T47D (cell line): ENCODE data around the gene SRP9.
"Not testable (repeated sequence)": the region's sequence is repeated elsewhere in the genome, so short reads cannot be mapped to it uniquely, and the experiment has no call there.

Source experiments
- DNase-seq, 2 experiments: peaks; one replicate each; pipeline versions ENCODE4 v3.0.0 to v3.0.0-alpha.2; 2011 to 2012; ENCODE audit warnings: low read depth in 1 of 2, low spot score in 1 of 2
- JUND ChIP-seq: IDR thresholded peaks from 2 replicates; pipeline ENCODE4 v1.6.1; 2012; ENCODE audit warnings: low read depth
- in situ Hi-C: cut with HindIII; loops from 2 replicates; pipeline ENCODE4 v1.10.0; 2016; ENCODE audit warnings: low sequenced_read_pairs, low pct_unique_long_range_greater_than_20kb

The SRP9 gene

GRCh38 chr1:225747566-225747965, 30.1 kb upstream of the SRP9 start:
- no peak for DNase-seq
- in situ Hi-C loops: no loop called here
- no peak for TF ChIP-seq JUND

- in situ Hi-C loops: no loop called here
These were observed 29.1 kb upstream of the SRP9 start for GRCh38 chr1:225748529-225748928.

GRCh38 chr1:225749706-225750105, 27.9 kb upstream of the SRP9 start:
- no peak for DNase-seq
- in situ Hi-C loops: no loop called here
- no peak for TF ChIP-seq JUND

More at GRCh38 chr1:225748529-225748928, 29.1 kb upstream of the SRP9 start:
- DNase-seq: no peak
- no peak for TF ChIP-seq JUND

- DNase-seq: no peak
- in situ Hi-C loops: no loop called here
- TF ChIP-seq JUND: no peak
These were observed 27.2 kb upstream of the SRP9 start for GRCh38 chr1:225750420-225750819.

- DNase-seq: no peak
- in situ Hi-C loops: no loop called here
- no peak for TF ChIP-seq JUND
These were observed 26.5 kb upstream of the SRP9 start for GRCh38 chr1:225750875-225751824.

- no peak for TF ChIP-seq JUND
- no peak for DNase-seq
- in situ Hi-C loops: no loop called here
These were observed 25.4 kb upstream of the SRP9 start for GRCh38 chr1:225752245-225752644.

- in situ Hi-C loops: no loop called here
- TF ChIP-seq JUND: no peak
- DNase-seq: no peak
These were observed 22.5 kb upstream of the SRP9 start for GRCh38 chr1:225754940-225755641.

GRCh38 chr1:225755671-225756319, 21.8 kb upstream of the SRP9 start:
- in situ Hi-C loops: no loop called here
- TF ChIP-seq JUND: no peak
- no peak for DNase-seq

GRCh38 chr1:225757927-225758656, 19.5 kb upstream of the SRP9 start:
- TF ChIP-seq JUND: no peak
- in situ Hi-C loops: no loop called here
- no peak for DNase-seq

- DNase-seq, in situ Hi-C loops: not testable (repeated sequence)
These were observed 17.7 kb upstream of the SRP9 start for GRCh38 chr1:225759972-225760371.

GRCh38 chr1:225760531-225760930, 17.1 kb upstream of the SRP9 start:
- in situ Hi-C loops: no loop called here
- DNase-seq: no peak
- TF ChIP-seq JUND: no peak

GRCh38 chr1:225761395-225761794, 16.2 kb upstream of the SRP9 start:
- in situ Hi-C loops, DNase-seq: not testable (repeated sequence)
